Lung microvascular endothelial cell (primary cell): ENCODE data around the gene MYH7B. TPM values are rescaled to one million over a fixed set of nuclear protein-coding genes. Genes with fewer than 3 reads are reported as not detected.

Experiments used
- DNase-seq, 2 donors: peaks; one replicate each; pipeline versions ENCODE4 v3.0.0 to v3.0.0-alpha.2; 2010; ENCODE audit warnings: low read depth in 2 of 2
- total RNA-seq: library from RNA; depleted of rRNA; stranded (reverse); fragments of >200 nt; gene quantifications from 2 replicates; pipeline ENCODE4 v1.2.1, GENCODE V29; 2014

The MYH7B gene
- total RNA-seq, 1 donor from 2014 or later: under 0.01 TPM

- no peak for DNase-seq
These were observed 11.7 kb upstream of the MYH7B start for GRCh38 chr20:34943808-34944567.

- DNase-seq: peak in 1 of 2 donors; percentile 28
These were observed 10.2 kb upstream of the MYH7B start for GRCh38 chr20:34945315-34946077.

GRCh38 chr20:34946661-34947060 is 9.0 kb upstream of the MYH7B start:
- no peak for DNase-seq

GRCh38 chr20:34947336-34947735 is 8.3 kb upstream of the MYH7B start:
- no peak for DNase-seq

GRCh38 chr20:34948030-34948429 is 7.6 kb upstream of the MYH7B start:
- peak in 1 of 2 donors; percentile 79 for DNase-seq

GRCh38 chr20:34949120-34949519 is 6.5 kb upstream of the MYH7B start:
- DNase-seq: no peak

- DNase-seq: no peak
These were observed 4.4 kb upstream of the MYH7B start for GRCh38 chr20:34951252-34951651.

GRCh38 chr20:34951652-34952051 is 4.0 kb upstream of the MYH7B start:
- peak in 1 of 2 donors; percentile 79 for DNase-seq

- peak in 1 of 2 donors; percentile 15 for DNase-seq
These were observed 3.0 kb upstream of the MYH7B start for GRCh38 chr20:34952671-34953070.

- DNase-seq: no peak
These were observed 1.7 kb upstream of the MYH7B start for GRCh38 chr20:34953960-34954359.

- peak; percentile 43 to 56 for DNase-seq
These were observed 801 bp upstream of the MYH7B start for GRCh38 chr20:34954904-34955230.

GRCh38 chr20:34956041-34956458 is 382 bp downstream of the MYH7B start:
- DNase-seq: no peak

- DNase-seq: no peak
These were observed 1.2 kb downstream of the MYH7B start for GRCh38 chr20:34956751-34957472.

GRCh38 chr20:34964486-34964885 is 8.8 kb downstream of the MYH7B start:
- DNase-seq: no peak

GRCh38 chr20:34965051-34965450 is 9.4 kb downstream of the MYH7B start:
- DNase-seq: no peak

- no peak for DNase-seq
These were observed 11.8 kb downstream of the MYH7B start for GRCh38 chr20:34967421-34967820.

- DNase-seq: no peak
These were observed 12.5 kb downstream of the MYH7B start for GRCh38 chr20:34968042-34968775.

- DNase-seq: no peak
These were observed 14.6 kb downstream of the MYH7B start for GRCh38 chr20:34970193-34970840.

- no peak for DNase-seq
These were observed 15.3 kb downstream of the MYH7B start for GRCh38 chr20:34970846-34971560.

GRCh38 chr20:34971561-34972235 is 16.0 kb downstream of the MYH7B start:
- no peak for DNase-seq
